GM15510 (cell line): Measurements from ENCODE around the gene DYNLT4.

Experiments used
- POLR2A ChIP-seq: IDR thresholded peaks from 3 replicates; pipeline ENCODE4 v1.6.1; 2011; ENCODE audit warnings: borderline replicate concordance; ENCODE audit not compliant: insufficient read length; ENCODE audit errors: extremely low read depth

Gene DYNLT4, protein sequence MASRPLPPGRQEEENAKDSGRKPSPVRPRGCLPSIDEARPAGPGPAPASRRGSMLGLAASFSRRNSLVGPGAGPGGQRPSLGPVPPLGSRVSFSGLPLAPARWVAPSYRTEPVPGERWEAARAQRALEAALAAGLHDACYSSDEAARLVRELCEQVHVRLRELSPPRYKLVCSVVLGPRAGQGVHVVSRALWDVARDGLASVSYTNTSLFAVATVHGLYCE

DNA sequence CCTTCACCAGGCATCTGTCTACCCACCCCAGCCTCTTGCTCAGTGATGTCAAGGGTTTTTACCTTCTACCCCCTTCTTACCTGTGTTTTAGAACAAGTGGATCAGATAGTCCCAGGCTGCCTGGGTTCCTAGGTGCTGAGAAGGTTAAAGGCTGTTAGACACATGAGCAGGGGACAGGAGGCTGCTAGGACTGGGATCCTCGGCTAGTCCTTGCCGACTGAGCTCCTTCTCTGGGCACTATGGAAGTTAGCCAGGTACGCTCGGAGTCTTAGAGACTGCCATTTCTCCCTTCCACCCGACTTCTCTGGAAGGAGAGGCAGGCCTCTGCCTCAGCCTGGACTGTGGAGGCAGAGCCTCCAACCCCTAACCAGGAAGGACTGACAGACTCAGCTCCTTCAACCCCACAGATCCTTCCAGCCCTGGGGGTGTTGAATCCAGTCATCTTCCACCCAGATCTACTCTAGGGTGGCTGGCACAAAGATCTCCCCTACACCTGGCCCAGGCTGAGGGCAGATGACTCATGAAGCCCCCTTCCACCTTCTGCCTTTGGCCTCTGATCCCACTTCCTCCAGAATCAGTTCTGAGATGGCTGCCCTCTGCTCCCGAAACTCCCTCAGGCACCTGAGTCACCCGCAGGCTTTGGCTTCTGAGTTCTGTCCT is at the start of gene DYNLT4:
Gene DYNLT4, minus strand, starts transcription at position 648 of the 660 bp plus-strand sequence. CDS start 683 bp downstream, outside the sequence.
- no peak for TF ChIP-seq POLR2A

- TF ChIP-seq POLR2A, result no peak
Observed at GRCh38 chr1:44855742-44856141, 48.6 kb upstream of the DYNLT4 start.

DNA sequence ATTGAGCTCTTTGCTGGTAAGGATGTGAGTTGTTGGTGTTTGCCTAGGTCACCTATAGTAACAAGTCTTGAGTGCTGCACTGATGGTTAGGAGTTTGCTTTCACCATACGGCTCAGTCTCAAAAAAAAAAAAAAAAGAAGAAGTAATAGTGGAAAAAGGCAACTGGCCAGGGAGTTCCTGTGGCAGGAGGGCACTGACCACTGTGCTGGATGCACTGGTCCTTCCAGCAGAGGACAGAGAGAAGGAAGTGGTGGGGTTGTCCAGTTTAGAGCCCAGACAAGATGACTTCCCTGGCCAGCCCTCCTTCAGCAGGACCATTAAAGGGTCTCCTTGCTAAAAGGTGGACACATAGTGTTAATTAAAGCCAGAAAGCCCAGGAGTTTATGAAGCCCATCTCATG is 47.8 kb upstream of the DYNLT4 start:
- no peak for TF ChIP-seq POLR2A

DNA sequence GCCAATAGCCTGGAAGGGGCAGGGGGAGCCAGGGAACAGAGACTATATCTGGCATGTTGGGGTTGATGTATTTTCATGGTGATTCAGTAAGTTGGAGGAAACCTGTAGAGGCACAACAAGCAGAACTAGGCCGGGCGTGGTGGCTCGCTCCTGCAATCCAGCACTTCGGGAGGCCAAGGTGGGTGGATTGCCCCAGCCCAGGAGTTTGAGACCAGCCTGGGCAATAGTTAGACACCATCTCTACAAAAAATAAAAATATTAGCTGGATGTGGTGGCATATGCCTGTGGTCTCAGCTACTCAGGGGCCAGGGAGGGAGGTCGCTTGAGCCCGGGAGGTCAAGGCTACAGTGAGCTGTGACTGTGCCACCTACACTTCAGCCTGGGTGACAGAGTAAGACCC is 46.0 kb upstream of the DYNLT4 start:
- TF ChIP-seq POLR2A, result no peak

GRCh38 chr1:44851308-44851707 is 44.2 kb upstream of the DYNLT4 start:
- TF ChIP-seq POLR2A, result no peak

- TF ChIP-seq POLR2A, result no peak
Observed at GRCh38 chr1:44849575-44850132, 42.5 kb upstream of the DYNLT4 start.

- no peak for TF ChIP-seq POLR2A
Observed at GRCh38 chr1:44848456-44849181, 41.5 kb upstream of the DYNLT4 start.

- no peak for TF ChIP-seq POLR2A
Observed at GRCh38 chr1:44847845-44848244, 40.7 kb upstream of the DYNLT4 start.

- TF ChIP-seq POLR2A, result no peak
Observed at GRCh38 chr1:44846985-44847384, 39.8 kb upstream of the DYNLT4 start.

GRCh38 chr1:44842862-44843655 is 35.9 kb upstream of the DYNLT4 start, which contains the start of gene PTCH2:
Gene PTCH2 (minus strand): TSS chr1:44843253. CDS start chr1:44842932, 321 bp downstream.
- no peak for TF ChIP-seq POLR2A

- no peak for TF ChIP-seq POLR2A
Observed at GRCh38 chr1:44842486-44842861, 35.3 kb upstream of the DYNLT4 start.

DNA sequence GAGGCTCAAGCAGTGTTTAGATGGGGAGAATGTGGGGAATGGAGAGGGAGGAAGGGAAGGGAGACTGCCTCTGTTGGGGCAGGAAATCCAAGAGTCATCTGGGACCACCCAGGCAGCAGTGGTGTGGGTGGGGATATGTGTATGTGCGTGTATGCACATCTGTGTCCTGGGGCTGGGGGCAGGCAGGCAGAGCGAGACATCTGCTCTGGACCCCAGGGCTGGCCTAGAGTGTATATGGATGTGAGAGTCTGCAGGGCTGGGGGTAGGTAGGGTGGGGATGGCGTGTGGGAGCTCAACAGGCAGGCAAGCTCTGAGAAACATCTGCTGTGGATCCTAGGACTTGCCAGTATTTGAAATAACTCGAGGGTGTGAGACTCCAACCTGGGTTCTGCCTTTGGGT is 32.4 kb upstream of the DYNLT4 start:
- no peak for TF ChIP-seq POLR2A

GRCh38 chr1:44835738-44836675 is 28.9 kb upstream of the DYNLT4 start:
- TF ChIP-seq POLR2A, result no peak
